K562 (cell line): ENCODE measurements around the gene MICU1. TPM values are rescaled to one million over a fixed set of nuclear protein-coding genes. Genes with fewer than 3 reads are reported as not detected.

Experiments
- ATAC-seq: fragments of 200-7000 bp; cut with Tn5 transposase; 3 replicates; pipeline ENCODE4 v1.9.1; 2020; ENCODE audit warnings: moderate library complexity
- BruUV-seq: library from RNA; stranded (reverse); fragments of 400-500 nt; replicated peaks from 2 replicates; lab custom pipeline; 2021; lab: Mats Ljungman, UMichigan
- CTCF ChIA-PET: fragments of 300-600 bp; formaldehyde crosslinking; extraction: SDS; loops from one replicate; lab custom pipeline; 2021; ENCODE audit warnings: low intra/inter-chr PET ratio; lab: Yijun Ruan, JAX
- POLR2A ChIA-PET: fragments of 300-600, 350-650 bp; sonication (Branson Sonifier 250); formaldehyde crosslinking; extraction: SDS; loops from one replicate; lab custom pipeline; 2021; ENCODE audit warnings: antibody characterized with exemption, inconsistent platforms; lab: Yijun Ruan, JAX
- DNase-seq, 4 experiments: peaks; one replicate each; pipeline versions ENCODE4 v3.0.0 to v3.0.0-alpha.2; 2011 to 2018; ENCODE audit warnings: low spot score in 3 of 4, mixed read lengths in 3 of 4; ENCODE audit errors: extremely low read depth in 1 of 4
- FAIRE-seq: peaks from 2 replicates; lab custom pipeline; 2011; peaks lifted over from hg19 to GRCh38; lab: Jason Lieb, UNC
- H2AFZ ChIP-seq: 2 replicates; pipeline ENCODE4 v1.6.0; 2011; ENCODE audit warnings: low read depth, low read length, control low read depth, inconsistent platforms
- H3K27ac ChIP-seq: fragments of 200-600 bp; 3 replicates; pipeline ENCODE4 v1.8.0; 2011; ENCODE audit warnings: low read depth, mild to moderate bottlenecking, control low read depth, inconsistent platforms, low read length, moderate library complexity, mixed read lengths; ENCODE audit errors: extremely low read depth
- H3K27me3 ChIP-seq, 2 experiments: fragments of 300-600 bp in 1 of 2; 2 replicates in 1 of 2; 3 replicates in 1 of 2; pipeline versions ENCODE4 v1.6.0 to v1.8.0; 2011; ENCODE audit warnings: inconsistent platforms in 2 of 2, low read length in 2 of 2, mild to moderate bottlenecking in 1 of 2, mixed read lengths in 1 of 2, moderate library complexity in 1 of 2; ENCODE audit not compliant: control insufficient read depth in 2 of 2, insufficient read depth in 2 of 2
- H3K36me3 ChIP-seq: fragments of 300-600 bp; 3 replicates; pipeline ENCODE4 v1.8.0; 2011; ENCODE audit warnings: mild to moderate bottlenecking, low read length, inconsistent platforms; ENCODE audit not compliant: control insufficient read depth, insufficient read depth
- H3K4me1 ChIP-seq, 2 experiments: fragments of 200-600 bp in 1 of 2; replicated peaks in 1 of 2; 2 replicates in 1 of 2; 3 replicates in 1 of 2; pipeline versions ENCODE4 v1.5.1 to v1.8.0; 2011; ENCODE audit warnings: inconsistent platforms in 2 of 2, low read length in 2 of 2, mild to moderate bottlenecking in 1 of 2, mixed read lengths in 1 of 2, moderate library complexity in 1 of 2; ENCODE audit not compliant: control insufficient read depth in 2 of 2, insufficient read depth in 2 of 2
- H3K4me2 ChIP-seq: 2 replicates; pipeline ENCODE4 v1.6.1; 2011; ENCODE audit warnings: low read length, control low read depth, inconsistent platforms, mixed read lengths; ENCODE audit not compliant: insufficient read depth
- H3K4me3 ChIP-seq: fragments of 200-600 bp; sonication (generic), shearing (Covaris generic); 2 replicates; pipeline ENCODE4 v1.5.1; 2016; ENCODE audit warnings: control low read depth, inconsistent platforms
- H3K79me2 ChIP-seq: fragments of 200-600 bp; 3 replicates; pipeline ENCODE4 v1.8.0; 2011; ENCODE audit warnings: low read length, inconsistent platforms; ENCODE audit not compliant: control insufficient read depth, insufficient read depth
- H3K9ac ChIP-seq, 2 experiments: 2 replicates each; pipeline versions ENCODE4 v1.6.0 to v1.6.1; 2011; ENCODE audit warnings: low read depth in 2 of 2, low read length in 2 of 2, control low read depth in 1 of 2, inconsistent platforms in 1 of 2, mild to moderate bottlenecking in 1 of 2, mixed read lengths in 1 of 2; ENCODE audit not compliant: insufficient read depth in 1 of 2
- H3K9me1 ChIP-seq: one replicate; pipeline ENCODE4 v1.6.0; 2011; ENCODE audit warnings: inconsistent platforms, mild to moderate bottlenecking, low read length, moderate library complexity; ENCODE audit not compliant: control insufficient read depth, insufficient read depth
- H3K9me3 ChIP-seq: replicated peaks from 2 replicates; pipeline ENCODE4 v1.5.1; 2011; ENCODE audit warnings: low read depth, low read length, inconsistent platforms; ENCODE audit not compliant: control insufficient read depth, insufficient read depth
- H4K20me1 ChIP-seq: replicated peaks from 2 replicates; pipeline ENCODE4 v1.6.1; 2011; ENCODE audit warnings: low read length, inconsistent platforms, mixed read lengths; ENCODE audit not compliant: control insufficient read depth, insufficient read depth
- CEBPB ChIP-seq: fragments of 450-650 bp; IDR thresholded peaks from 2 replicates; pipeline ENCODE4 v1.6.1; 2016; ENCODE audit warnings: missing genetic modification characterization, missing compliant biosample characterization
- CEBPG ChIP-seq, 3 experiments: fragments of 200-800 bp in 1 of 3; sonication (Bioruptor generic) in 1 of 3; sonication (generic) in 1 of 3; formaldehyde crosslinking in 1 of 3; IDR thresholded peaks in 2 of 3; conservative IDR thresholded peaks in 1 of 3; 2 replicates each; pipeline versions ENCODE4 v1.6.1 to v1.8.0; 2016 to 2022; ENCODE audit warnings: missing compliant biosample characterization in 2 of 3, missing genetic modification characterization in 2 of 3, mild to moderate bottlenecking in 1 of 3, missing genetic modification reagents in 1 of 3
- ELF1 ChIP-seq: fragments of 200-800 bp; sonication (Bioruptor generic); IDR thresholded peaks from 2 replicates; pipeline ENCODE4 v1.6.1; 2016; ENCODE audit warnings: missing genetic modification characterization, missing compliant biosample characterization
- HDAC1 ChIP-seq, 2 experiments: fragments of 450-650 bp; IDR thresholded peaks; 2 replicates each; pipeline ENCODE4 v1.6.1; 2016 to 2017; ENCODE audit warnings: inconsistent platforms in 1 of 2, mild to moderate bottlenecking in 1 of 2, moderate library complexity in 1 of 2
- HDAC2 ChIP-seq: fragments of 450-650 bp; IDR thresholded peaks from 2 replicates; pipeline ENCODE4 v1.6.1; 2016; ENCODE audit warnings: mild to moderate bottlenecking
- KDM1A ChIP-seq, 2 experiments: fragments of 450-650 bp; IDR thresholded peaks; 2 replicates each; pipeline ENCODE4 v1.6.1; 2016; ENCODE audit warnings: mild to moderate bottlenecking in 2 of 2
- MTA2 ChIP-seq: fragments of 450-650 bp; IDR thresholded peaks from 2 replicates; pipeline ENCODE4 v1.6.1; 2016; ENCODE audit warnings: low read depth
- PML ChIP-seq: IDR thresholded peaks from 2 replicates; pipeline ENCODE4 v1.6.1; 2012; ENCODE audit warnings: low read length, inconsistent platforms
- SIRT6 ChIP-seq: IDR thresholded peaks from one replicate; pipeline ENCODE4 v1.6.1; 2012; ENCODE audit warnings: low read depth, mild to moderate bottlenecking, control low read depth, inconsistent platforms, low read length, moderate library complexity
- STAT5A ChIP-seq: IDR thresholded peaks from 2 replicates; pipeline ENCODE4 v1.6.1; 2012; ENCODE audit warnings: low read length, inconsistent platforms, borderline replicate concordance
- TSC22D4 ChIP-seq: fragments of 450-650 bp; IDR thresholded peaks from 2 replicates; pipeline ENCODE4 v1.6.1; 2016; ENCODE audit warnings: missing genetic modification characterization, missing biosample characterization, control low read depth
- WGBS: fragments of 100-300 bp; shearing (Covaris generic); methylation state at CpG from one replicate; pipeline ENCODE4 v1.1.6; 2016; ENCODE audit warnings: low coverage, mixed read lengths; ENCODE audit not compliant: insufficient coverage; ENCODE audit errors: missing lambda C conversion rate; 5-methylcytosine and 5-hydroxymethylcytosine counted together
- in situ Hi-C: fragments of 300-500 bp; cut with MboI; formaldehyde crosslinking; loops from 4 replicates; pipeline ENCODE4 v1.15.0; 2018; ENCODE audit warnings: inconsistent platforms, mixed read lengths
- intact Hi-C: fragments of 100-400 bp; cut with micrococcal nuclease; formaldehyde crosslinking; loops from 2 replicates; pipeline ENCODE4 v1.14.2; 2022
- polyA plus RNA-seq, 8 experiments: library from polyadenylated mRNA; depleted of rRNA in 4 of 8; stranded (reverse) in 5 of 8; unstranded in 3 of 8; fragments of >200 nt; fragmentation: Nextera tagmentation in 2 of 8; fragmentation: Illumina TruSeq in 1 of 8; extraction: Ambion mirVana in 2 of 8; extraction: Trizol in 1 of 8; gene quantifications; 2 replicates each; pipeline versions ENCODE4 v1.2.1 to v1.2.3, GENCODE V29; 2011 to 2014; ENCODE audit warnings: inconsistent platforms in 1 of 8, missing spikeins in 1 of 8
- total RNA-seq, 7 experiments: library from RNA; depleted of rRNA in 6 of 7; stranded (reverse); fragments of >200 nt in 6 of 7; fragmentation: Illumina TruSeq in 2 of 7; extraction: Trizol in 2 of 7; gene quantifications; 2 replicates each; pipeline versions ENCODE4 v1.2.1 to v1.2.3, GENCODE V29; 2011 to 2021; ENCODE audit warnings: low replicate concordance in 1 of 7
- TF ChIP-seq, protein P1 (sequence below): fragments of 200-400 bp; formaldehyde crosslinking; IDR thresholded peaks from 2 replicates; pipeline ENCODE4 v1.6.1; 2017; ENCODE audit warnings: mild to moderate bottlenecking, low read depth, low read length, moderate library complexity

Gene MICU1
- total and polyA plus RNA-seq, 9 of the 15 experiments (the other 6 are each of a cell fraction or from before 2014, with no cell fraction given): 29.3 to 76.8 (median 48.4) TPM

DNA sequence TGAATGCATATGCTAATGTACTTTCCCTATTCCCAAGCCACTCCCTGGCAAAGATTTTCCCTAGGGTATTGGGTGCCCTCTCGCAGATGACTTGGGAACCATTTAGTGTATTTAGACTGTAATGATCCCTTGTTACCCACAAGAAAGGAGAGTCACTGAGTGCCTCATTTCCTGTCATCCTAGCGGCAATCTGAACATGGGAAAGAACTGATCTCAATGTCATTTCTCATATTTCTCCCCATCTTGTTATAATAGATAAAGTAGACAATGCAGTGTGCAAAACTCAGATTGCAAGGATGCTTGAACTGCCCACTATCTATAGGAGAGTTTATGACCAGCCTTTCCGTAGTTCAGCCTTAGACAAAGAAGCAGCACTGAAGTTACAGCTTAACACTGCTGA is 123.3 kb downstream of the MICU1 start (continued):
- TF ChIP-seq PML (0 out of 2 replicates have a peak, but pooled peaks have one; percentile 39), HDAC2 (peak; percentile 60; the same call in 1 of the 2 replicates), TSC22D4 (no peak), HDAC1 (IDR thresholded peaks at IDR 0.05) (peak in 1 of 2 experiments; percentile 52; a peak in 1 of 4 replicates), STAT5A (0 out of 2 replicates have a peak, but pooled peaks have one; percentile 17), KDM1A (IDR thresholded peaks at IDR 0.05) (peak; percentile 88 to 90), MTA2 (peak; percentile 55; the same call in 1 of the 2 replicates), SIRT6 (no peak)
- TF ChIP-seq, protein P1, sequence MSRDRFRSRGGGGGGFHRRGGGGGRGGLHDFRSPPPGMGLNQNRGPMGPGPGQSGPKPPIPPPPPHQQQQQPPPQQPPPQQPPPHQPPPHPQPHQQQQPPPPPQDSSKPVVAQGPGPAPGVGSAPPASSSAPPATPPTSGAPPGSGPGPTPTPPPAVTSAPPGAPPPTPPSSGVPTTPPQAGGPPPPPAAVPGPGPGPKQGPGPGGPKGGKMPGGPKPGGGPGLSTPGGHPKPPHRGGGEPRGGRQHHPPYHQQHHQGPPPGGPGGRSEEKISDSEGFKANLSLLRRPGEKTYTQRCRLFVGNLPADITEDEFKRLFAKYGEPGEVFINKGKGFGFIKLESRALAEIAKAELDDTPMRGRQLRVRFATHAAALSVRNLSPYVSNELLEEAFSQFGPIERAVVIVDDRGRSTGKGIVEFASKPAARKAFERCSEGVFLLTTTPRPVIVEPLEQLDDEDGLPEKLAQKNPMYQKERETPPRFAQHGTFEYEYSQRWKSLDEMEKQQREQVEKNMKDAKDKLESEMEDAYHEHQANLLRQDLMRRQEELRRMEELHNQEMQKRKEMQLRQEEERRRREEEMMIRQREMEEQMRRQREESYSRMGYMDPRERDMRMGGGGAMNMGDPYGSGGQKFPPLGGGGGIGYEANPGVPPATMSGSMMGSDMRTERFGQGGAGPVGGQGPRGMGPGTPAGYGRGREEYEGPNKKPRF: no peak

DNA sequence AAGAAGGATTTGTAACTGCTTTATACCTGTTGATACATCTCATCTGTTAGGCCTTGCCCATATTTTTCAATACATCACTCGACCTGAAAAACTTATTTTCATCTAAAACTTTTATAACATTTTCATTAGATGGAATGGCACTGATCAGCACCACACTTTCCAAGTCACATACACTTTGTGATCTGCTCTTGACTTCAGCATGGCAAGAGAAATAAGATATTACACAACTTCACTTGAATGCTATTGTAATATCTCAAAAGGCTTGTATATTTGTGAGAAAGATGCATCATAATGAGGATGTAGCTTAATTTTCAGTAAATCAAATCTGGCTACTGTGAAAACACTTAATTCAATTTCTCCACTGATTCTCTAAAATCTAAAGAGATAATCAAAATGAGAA is 126.2 kb downstream of the MICU1 start:
- FAIRE-seq (no peak), ATAC-seq (no peak), DNase-seq (no peak)
- H3K4me1 ChIP-seq: peaks cover 4 to 14% of the 10 kb centered on the region in 2 experiments; a peak in 2 of 5 replicates
- H3K9ac ChIP-seq: no peak overlapping the region
- 0% methylated on average over 1 of the region's 1 CpG for WGBS
- ChIA-PET POLR2A (interaction anchor here (1.0 to 2.1 kb wide), 2 partner anchors 12 to 21 kb away, joined by 3 to 6 read pairs; no protein-coding TSS in a partner anchor), CTCF (no interaction called here)
- no peaks in the 10 kb centered on the region for H4K20me1 ChIP-seq
- in situ Hi-C loops (no loop called here), intact Hi-C loops (no loop called here)
- no peaks in the 10 kb centered on the region for H3K27me3 ChIP-seq
- H2AFZ ChIP-seq: no peak overlapping the region
- no TSS peak for BruUV-seq
- no peak overlapping the region for H3K27ac ChIP-seq
- H3K79me2 ChIP-seq: no peaks in the 10 kb centered on the region
- TF ChIP-seq CEBPB (tag): peak; percentile 62
- TF ChIP-seq ELF1: no peak
- no peak for TF ChIP-seq CEBPG (CRISPR knock-in tag; IDR thresholded peaks at IDR 0.05)
- TF ChIP-seq CEBPG (tag; conservative IDR thresholded peaks at IDR 0.05 in 1 of 2, IDR thresholded peaks at IDR 0.05 in 1 of 2): 0 out of 4 replicates have a peak, but pooled peaks of 1 of the 2 experiments have one; percentile 22
- H3K9me1 ChIP-seq: no peaks in the 10 kb centered on the region
- H3K4me3 ChIP-seq: no peak overlapping the region
- H3K4me2 ChIP-seq: no peak overlapping the region
- H3K36me3 ChIP-seq: no peaks in the 10 kb centered on the region
- no peaks in the 10 kb centered on the region; the same call in 1 of the 2 replicates for H3K9me3 ChIP-seq
